Activated T-helper 1 cell treated with Interleukin-2 at 50 U/mL for 16 hours (primary cell): Measurements from ENCODE around the gene KIF13A.
"Not testable (repeated sequence)": the region's sequence is repeated elsewhere in the genome, so short reads cannot be mapped to it uniquely, and the experiment has no call there.

ENCODE experiments used
- DNase-seq: peaks from one replicate; pipeline ENCODE4 v3.0.0-alpha.2; 2020; ENCODE audit warnings: low read depth

The KIF13A gene

DNA sequence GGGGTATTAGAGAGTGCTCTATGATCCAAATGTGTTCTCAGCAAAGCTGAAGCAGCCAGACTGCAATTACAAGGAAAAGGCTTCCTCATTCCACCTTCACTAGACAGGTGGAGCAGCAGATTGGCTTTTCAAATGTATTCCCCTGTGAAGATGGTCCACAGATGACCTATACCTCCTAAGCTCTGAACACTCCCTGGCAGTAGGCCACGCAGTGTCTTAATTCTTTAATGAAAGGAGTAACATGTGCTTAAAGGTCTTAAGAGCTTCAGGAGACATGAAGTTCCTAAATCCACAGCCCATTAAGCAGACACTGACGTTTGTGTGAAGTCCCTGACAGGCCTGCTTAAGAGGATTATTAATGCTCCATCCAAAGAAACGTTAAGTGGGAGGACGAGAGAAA, 141.8 kb downstream of the KIF13A start:
- DNase-seq: no peak

DNA sequence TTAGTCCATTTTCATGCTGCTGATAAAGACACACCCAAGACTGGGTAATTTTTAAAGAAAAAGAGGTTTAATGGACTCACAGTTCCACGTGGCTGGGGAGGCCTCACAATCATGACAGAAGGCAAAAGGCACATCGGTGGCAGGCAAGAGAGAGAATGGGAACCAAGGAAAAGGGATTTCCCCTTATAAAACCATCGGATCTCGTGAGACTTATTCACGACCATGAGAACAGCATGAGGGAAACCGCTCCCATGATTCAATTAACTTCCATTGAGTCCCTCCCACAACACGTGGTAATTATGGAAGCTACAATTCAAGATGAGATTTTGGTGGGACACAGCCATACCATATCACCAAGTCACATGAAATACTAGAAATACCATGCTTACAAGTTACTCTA, 142.5 kb downstream of the KIF13A start:
- not testable (repeated sequence) for DNase-seq

DNA sequence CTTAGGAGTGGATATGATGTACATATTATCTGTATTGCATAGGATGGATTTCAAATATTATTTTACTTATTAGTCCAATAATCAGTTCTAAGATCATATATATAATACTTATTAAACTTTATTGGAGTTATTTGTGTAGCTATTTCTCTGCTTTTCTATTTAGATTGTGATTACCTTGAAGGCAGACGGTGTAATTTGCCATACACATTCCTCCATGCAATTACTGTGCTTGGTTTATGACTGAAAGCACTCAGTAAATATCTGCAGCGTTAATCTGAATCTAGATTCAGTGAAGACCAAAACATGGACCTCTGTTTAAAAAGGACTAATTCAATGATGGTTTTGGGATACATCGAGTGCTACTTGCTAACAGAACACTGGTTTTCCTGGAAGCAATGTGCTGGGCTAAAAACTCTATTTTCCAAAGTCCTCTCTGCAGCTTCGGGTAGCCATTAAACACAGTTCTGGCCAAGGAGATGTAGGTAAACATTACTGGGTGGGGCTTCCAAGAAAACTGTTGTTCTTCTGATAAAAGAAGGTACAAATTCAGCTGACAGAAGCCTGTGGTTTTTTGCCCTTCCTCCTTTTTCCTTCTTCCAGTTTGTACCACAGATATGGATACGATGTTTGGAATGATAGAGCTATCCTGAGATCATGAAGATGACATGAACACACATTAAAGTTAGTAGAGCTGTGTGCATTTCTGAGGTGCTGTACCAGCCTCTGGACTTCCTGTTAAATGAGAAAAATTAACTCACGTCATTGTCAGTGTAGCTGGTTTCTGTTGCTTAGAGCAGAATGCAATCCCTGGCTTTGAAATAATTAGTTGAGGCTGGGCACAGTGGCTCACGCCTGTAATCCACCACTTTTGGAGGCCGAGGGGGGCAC, 144.3 kb downstream of the KIF13A start:
- DNase-seq: no peak

DNA sequence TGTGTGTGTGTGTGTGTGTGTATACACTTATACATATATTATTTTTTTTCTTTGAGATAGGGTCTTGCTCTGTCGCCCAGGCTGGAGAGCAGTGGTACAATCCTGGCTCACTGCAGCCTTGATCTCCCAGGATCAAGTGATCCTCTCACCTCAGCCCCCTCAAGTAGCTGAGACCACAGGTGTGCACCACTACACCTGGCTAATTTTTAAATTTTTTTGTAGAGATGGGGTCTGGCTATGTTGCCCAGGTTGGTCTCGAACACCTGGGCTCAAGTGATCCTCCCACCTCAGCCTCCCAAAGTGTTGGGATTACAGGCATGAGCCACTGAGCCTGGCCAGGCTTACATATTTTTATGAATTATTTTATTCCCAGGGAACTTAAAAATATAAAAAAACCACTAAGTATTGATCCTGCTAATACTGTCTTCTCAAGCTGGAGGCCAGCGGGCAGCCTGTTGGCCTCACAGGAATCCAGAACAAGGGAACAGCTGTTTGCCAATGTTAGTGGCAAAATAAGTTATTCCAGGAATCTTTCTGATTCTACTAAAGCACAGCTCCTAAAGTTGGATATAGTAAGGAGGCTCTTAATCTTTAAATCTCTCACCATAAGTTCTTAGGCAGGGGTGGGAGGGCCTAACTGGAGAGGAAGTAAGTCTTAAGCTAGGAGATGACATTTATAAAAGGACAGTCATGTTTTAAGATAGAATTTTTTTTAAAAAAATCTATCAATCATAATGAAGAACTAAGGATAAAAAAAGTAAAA, 145.2 kb downstream of the KIF13A start:
- no peak for DNase-seq

DNA sequence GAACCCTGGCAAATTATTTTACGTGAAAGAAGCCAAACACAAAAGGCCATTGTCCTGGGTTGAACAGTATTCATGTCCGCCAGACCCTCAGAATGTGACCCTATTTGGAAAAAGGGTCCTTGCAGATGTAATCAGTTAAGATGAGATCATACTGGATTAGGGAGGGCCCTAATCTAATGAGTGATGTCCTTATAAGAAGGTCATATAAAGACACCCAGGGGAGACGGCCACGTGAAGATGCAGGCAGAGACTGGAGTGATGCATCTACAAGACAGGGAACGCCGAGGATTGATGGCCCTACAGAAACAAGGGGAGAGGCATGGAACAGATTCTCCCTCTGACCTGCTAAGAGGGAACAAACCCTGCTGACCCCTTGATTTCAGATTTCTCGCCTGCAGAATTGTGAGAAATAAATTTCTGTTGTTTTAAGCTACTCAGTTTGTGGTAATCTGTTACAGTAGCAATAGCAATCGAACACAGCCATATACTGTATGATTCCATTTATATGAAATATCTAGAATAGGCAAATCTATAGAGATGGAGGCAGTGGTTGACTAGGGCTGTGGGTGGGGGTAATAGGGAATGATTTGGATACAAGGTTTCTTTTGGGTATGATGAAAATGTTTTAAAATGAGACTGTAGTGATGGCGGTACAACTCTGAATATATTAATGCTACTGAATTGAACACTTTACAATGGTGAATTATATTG, 147.8 kb downstream of the KIF13A start:
- DNase-seq: no peak

- DNase-seq: no peak
These were observed 151.1 kb downstream of the KIF13A start for GRCh38 chr6:17836293-17836692.

DNA sequence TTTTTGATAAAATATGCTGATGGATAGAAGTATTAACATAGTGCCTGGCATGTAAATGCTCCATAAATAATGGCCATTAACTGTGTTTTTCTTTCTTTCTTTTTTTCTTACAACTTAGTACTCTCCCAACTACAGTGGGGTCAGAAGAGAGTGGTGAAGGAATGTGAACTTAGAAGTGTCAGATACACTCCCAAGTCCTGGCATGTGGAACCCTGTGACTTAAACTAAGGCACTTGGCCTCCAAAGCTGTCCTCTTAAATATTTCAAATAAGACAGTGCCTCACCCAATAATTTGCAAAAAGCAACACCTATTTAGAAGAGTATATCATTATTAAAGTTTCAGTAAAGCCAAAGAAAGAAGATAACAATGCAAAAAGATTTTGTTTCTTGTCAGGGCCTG, 151.7 kb downstream of the KIF13A start:
- DNase-seq: no peak

DNA sequence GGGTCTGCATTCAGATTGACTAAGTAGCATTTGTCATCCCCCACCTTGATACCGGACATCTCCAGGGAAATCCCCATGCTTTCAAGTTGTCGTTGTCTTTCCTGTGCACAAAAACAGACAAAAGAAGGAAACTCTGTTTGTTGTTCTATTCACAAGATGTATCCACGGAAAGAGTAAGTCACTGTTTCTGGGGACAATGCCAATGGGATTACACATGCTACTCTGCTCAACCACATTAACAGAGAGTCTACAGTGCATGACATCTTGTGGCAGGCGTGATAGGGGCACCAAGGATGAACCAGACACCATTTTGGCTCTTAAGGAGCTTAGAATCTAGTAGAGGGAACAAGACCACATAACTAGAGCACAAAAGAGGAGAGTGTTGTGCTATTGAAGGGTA, 156.3 kb downstream of the KIF13A start:
- DNase-seq: no peak

- DNase-seq: no peak
These were observed 157.5 kb downstream of the KIF13A start for GRCh38 chr6:17829905-17830304.

GRCh38 chr6:17828149-17828548, 159.3 kb downstream of the KIF13A start:
- DNase-seq: no peak

DNA sequence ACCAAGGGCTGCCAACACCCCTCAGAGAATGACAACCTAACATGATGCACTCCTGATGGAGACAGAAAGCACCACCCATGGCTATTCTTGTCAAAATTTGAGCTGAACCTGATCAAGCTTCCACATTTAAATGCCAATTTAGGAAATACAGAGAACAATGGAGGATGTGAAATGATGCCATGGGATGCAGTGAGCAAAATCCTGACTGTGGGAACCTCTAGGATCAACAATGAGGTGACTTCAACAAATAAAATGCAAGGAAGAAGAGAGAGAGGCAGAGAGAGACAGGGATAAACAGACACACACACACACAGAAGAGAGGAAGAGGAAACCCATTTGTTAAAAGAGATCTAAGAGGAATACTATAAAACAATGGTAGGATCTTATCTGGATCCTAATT, 161.1 kb downstream of the KIF13A start:
- no peak for DNase-seq

DNA sequence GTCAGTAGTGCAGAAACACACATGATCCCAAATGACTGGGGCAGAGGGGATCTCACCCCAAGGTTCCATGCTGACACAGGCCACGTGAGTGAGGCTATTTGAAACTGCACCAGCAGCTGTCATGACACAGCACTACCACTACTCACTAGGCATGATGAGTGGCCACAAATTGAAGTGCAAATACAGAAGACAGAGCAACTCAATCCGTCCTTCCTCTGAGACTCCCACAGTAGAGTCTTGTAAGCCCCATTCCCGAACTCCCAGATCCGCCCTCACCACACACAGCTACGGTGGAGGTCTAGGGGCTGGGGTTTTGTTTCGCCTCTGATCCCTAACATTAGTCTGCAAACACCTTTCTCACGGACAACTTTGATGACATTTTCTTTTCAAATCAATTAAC, 167.4 kb downstream of the KIF13A start:
- DNase-seq: no peak

DNA sequence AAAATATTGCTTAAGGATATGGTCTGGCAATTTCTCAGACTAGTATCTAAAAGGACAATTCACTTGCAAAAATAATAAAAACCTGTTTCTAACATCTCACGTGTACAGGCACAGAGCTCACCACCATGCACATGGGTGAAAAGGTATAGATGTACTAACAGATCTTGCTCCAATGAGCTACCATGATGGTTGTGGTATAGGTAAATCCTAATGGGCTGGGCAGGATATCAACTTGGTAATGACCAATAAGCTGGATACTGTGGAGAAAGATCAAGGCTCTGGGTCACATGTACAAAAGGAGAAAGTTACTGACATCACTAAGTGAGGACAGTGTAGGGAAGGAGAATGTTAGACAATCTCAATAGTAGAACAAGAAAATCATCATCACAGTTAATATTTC, 169.7 kb downstream of the KIF13A start:
- no peak for DNase-seq

- no peak for DNase-seq
These were observed 170.4 kb downstream of the KIF13A start for GRCh38 chr6:17816921-17817611.

- no peak for DNase-seq
These were observed 173.9 kb downstream of the KIF13A start for GRCh38 chr6:17813542-17813941.

DNA sequence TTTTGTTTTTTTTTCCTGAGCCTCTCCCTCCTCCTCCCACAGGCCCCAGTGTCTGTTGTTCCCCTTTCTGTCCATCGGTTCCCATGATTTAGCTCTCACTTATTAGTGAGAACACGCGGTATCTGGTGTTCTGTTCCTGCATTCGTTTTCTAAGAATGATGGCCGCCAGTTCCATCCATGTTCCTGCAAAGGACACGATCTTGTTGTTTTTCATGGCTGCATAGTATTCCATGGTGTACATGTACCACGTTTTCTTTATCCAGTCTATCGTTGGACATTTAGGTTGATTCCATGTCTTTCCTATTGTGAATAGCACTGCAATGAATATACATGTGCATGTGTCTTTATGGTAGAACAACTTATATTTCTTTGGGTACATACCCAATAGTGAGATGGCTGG, 175.1 kb downstream of the KIF13A start:
- DNase-seq: no peak

DNA sequence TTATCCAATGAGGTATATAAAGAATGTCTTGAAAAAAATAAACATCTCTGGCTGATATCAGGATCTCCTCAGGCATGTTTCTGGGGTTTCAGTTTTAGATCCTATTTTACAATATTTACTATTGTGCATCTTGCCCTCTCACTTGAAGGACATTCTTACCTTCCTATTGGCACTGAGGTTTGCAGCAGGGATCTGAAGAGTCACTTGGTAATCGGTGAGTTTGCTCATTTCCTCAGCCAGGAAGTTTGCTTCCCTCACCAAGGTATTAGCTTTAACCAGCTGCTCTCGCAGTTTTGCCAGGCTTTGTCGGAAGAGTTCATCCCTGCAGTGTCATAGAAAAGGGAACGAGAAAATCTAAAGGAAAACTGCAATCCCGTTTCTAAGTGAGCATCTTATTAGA, 178.8 kb downstream of the KIF13A start:
- DNase-seq: no peak

DNA sequence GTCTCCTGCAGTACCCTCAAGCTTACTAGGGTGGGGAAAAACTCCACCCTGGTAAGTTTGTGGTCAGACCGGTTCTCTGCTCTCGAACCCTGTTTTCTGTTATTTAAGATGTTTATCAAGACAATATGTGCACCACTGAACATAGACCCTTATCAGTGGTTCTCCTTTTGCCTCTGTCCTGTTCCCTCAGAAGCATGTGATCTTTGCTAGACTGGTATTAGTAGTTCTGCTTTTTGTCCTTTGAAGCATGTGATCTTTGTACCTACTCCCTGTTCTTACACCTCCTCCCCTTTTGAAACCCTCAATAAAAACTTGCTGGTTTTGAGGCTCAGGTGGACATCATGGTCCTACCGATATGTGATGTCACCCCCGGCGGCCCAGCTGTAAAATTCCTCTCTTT, 180.0 kb downstream of the KIF13A start:
- DNase-seq: not testable (repeated sequence)

GRCh38 chr6:17803409-17803808, 184.0 kb downstream of the KIF13A start:
- DNase-seq: no peak

DNA sequence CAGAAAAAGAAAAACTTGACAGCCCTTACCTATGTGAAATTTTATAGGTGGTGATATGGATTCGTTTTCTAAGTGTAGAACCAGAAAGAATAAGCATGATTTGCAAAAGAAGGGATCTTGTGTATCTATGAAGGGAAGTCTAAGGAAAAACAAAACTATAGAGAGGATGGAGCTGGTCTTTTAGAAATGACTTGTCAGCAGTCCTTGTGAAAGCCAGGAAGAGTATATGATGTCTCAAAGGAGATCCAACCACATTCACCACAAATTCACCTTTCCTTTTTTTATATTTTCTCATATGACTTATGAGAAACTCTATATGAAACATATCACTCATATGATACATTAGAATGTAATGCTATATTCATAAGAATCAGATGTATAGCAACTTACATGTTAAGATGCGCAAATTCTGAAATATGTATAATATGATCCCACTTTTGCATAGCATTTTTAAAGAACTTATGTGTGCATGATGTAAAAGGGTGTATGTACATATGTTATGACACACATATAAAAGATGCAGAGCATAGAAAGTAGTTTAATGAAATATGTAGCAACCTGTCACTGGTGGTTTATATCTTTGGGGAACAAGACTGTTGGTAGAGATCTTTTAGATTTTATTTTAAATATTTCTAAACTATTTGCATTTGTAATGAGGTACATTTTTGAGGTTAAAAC, 188.8 kb downstream of the KIF13A start:
- no peak for DNase-seq

DNA sequence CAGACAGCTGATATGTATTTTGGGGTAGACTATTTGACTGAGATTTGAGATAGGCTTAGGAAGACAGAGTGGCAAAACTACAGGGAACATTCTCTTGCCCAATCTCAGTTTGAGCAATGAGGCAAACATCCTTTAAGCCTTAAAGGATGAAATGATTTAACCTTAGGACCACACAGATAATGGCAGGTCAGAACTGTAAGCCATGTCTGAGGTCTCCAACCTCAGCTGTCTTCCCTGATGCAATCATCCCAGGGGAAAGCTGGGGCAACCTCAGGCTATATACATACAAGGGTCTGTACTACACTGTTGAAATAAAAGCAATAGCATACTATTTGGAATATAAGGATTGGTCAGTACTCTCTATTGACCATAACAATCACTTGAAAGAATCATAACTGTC, 196.9 kb downstream of the KIF13A start:
- no peak for DNase-seq
